ENCODE results near the gene RAD51.
A peak's percentile ranks its signal among the peaks of the same experiment; 100 is the strongest.

The RAD51 gene

DNA sequence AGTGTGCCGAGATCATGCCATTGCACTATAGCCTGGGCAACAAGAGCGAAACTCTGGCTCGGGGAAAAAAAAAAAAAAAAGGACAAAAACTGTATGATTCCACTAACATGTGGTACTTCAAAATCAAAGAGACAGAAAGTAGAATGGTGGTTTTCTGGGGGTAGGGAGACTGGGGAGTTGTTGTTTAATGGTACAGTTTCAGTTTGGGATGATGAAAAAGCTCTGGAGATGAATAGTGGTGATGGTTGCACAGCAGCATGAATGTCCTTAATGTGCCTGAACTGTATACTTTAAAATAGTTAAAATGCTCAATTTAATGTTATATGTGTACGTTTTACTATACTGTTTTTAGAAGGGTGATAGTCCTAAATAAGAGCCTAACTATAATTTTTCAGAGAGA, 27.4 kb downstream of the RAD51 start:
- DNase-seq (ENCODE audit: low spot score), result no peak

DNA sequence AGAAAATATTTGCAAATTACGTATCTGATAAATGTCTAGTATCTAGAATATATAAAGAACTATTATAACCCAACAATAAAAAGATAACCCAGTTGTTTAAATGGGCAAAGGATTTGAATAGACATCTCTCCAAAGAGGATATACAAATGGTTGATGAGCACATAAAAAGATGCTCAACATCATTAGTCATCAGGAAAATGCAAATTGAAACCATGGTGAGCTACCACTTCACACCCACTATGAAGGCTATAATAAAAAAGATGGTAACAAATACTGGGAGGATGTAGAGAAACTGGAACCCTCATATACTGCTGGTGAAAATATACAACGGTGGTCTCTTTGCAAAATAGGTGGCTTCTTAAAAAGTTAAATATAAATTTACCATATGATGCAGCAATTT, 28.0 kb downstream of the RAD51 start:
- no peak for DNase-seq (ENCODE audit: low spot score)

DNA sequence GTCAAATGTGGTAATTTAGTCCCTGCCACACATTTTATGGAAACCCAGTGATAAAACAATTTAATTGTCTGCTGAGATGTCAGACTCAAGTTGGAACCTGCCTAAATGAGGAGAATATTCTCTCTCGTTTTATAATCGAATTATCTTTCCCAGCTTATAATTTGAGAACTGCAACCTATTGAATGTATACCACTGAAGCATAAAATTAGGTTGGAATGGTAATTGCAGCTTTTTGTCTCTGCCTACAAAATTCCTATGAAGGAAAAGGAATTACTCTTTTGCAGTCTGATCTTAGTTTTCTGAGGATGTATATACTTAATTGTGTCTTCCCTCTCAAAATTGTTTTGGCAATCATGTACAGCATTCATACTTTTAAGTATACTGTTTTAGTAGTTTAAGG, 28.9 kb downstream of the RAD51 start:
- no peak for DNase-seq (ENCODE audit: low spot score)

DNA sequence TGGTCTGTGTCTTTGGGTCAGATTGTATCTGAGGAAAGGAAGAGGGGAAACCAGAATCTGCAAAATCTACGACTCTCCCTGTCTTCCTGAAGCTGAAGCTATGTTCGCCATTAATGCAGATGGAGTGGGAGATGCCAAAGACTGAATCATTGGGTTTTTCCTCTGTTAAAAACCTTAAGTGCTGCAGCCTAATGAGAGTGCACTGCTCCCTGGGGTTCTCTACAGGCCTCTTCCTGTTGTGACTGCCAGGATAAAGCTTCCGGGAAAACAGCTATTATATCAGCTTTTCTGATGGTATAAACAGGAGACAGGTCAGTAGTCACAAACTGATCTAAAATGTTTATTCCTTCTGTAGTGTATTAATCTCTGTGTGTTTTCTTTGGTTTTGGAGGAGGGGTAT, 36.1 kb downstream of the RAD51 start:
- no peak for DNase-seq (ENCODE audit: low spot score)

DNA sequence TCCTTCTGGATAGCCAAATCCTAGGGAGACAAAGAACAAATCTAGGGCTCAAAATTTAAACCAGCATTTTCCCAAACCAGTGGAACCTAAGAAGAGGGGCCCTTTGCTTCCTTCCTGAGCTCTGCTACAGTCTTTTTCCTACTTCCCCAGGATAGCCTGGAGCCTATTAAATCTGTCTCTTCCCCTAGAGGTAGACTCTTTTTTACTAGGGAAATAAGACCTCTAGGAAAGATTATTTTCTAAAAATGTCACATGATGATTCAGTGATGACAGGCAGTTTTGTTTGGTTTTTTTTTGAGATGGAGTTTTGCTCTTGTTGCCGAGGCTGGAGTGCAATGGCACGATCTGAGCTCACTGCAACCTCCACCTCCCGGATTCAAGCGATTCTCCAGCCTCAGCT, 41.6 kb downstream of the RAD51 start:
- DNase-seq (ENCODE audit: low spot score), result no peak

DNA sequence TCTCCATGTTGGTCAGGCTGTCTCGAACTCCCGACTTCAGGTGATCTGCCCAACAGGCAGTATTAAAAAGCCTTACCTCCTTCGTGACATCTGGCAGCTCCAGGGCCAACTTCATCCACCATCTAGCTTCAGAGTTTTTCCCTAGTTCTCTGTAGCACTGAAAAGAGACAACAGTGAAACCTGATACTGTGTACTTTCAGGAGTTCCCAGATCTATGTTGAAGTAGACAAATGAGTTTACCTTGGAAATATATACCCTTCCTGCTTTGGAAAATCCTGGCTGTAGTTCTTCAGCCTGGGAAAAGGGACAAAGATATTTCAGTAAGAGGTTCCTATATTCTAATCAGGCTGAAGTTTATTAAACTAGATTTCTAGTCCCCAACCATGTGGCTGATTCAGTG, 42.1 kb downstream of the RAD51 start:
- DNase-seq (ENCODE audit: low spot score), result no peak

DNA sequence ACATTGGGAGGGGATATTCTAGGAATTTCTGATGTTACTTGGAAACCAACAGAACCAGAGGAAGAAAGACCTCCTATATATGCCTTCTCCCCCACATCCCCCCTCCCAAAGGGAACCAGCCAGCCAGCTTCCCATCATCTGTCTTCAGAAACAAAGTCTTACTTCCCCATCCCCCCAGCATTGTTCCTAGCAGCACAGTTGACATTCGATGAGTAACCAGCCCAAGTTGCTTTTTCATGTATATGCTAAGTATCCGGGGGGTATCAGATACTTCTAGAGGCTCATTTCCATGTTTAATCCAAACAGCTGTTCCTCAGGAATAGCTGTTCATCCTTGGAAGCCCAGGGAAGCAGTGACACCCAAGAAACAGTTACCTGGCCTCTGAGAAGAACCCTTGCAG, 44.1 kb downstream of the RAD51 start:
- no peak for DNase-seq (ENCODE audit: low spot score)

DNA sequence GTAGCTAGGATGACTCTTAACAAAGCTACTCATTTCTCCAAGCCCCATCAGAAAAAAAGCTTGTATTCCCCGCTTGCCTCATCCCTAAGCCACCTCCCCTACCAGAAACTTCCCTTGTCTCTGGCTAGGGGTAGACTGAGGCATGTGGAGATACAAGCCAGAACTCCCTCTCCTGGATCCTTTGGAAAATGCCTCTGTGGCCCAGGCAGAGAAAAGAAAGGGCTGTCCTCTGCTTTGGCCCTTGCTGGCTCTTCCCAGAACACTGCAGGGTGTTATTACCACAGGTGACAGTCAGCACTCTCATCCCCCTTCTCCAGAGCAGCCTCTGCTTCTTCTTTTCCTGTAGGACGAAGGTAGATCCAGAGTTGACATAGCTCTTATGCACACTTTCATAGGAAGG, 44.9 kb downstream of the RAD51 start:
- no peak for DNase-seq (ENCODE audit: low spot score)

DNA sequence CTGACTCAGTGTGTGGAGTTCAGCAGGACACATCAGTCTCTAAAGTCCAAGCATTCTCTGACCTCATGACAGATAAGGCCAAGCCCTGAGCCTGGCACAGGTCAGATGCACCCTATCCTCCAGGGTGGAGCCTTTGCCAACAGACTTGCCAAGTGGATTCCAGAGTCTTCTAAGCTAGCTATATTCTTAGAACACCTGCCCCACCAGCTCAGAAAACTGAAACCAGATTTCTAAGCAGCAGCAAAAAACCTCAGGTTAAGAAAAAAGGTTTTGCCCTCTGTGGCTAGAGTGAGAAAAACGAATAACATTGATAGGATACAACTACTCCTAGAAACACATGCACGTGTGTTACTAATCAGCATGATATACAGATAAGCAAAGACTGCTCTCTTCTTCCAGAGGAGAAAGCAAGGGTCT, 48.5 kb downstream of the RAD51 start:
- DNase-seq (ENCODE audit: low spot score), result no peak

DNA sequence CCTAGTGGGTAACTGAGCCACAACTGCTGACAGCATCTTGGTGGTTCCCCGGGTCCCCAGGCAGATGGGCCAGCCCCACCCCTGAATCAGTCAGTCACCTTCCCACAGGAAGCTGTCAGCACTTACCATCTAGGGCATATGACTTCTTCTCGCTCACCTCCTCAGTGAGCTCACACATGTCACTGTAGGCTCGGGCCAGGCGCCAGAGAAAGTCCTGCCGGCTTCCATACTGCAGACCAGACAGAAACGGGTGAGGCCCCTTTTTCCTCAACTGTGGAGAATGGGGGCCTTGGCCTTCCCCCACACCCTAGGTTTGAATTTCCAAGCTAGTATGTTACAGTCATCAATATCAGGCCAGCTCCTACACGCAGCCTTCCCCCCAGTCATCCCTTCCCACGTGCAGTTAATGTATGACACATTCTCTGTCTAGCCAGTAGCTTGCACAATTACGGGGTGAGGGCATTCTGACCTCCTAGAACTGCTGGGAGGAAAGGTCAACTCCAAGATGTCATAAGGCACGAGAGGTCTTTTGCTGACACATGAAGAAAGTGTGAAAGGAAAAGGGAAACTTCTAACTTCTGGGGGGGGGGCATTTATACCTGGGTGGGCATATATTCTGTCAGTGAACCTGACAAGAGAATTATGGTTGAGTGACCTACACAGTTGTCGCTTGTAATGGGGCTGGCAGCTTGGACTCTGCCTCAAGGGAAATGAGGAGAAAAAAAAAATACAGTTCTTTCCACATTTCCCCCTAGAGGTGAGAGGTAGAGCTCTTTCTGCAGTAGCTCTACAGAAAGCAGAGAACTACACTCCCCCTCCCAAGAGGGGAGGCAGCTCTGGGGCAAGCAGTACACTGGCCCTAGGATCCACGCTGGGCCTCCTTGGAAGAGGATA, 49.2 kb downstream of the RAD51 start:
- peak; percentile 84 for DNase-seq (ENCODE audit: low spot score)

DNA sequence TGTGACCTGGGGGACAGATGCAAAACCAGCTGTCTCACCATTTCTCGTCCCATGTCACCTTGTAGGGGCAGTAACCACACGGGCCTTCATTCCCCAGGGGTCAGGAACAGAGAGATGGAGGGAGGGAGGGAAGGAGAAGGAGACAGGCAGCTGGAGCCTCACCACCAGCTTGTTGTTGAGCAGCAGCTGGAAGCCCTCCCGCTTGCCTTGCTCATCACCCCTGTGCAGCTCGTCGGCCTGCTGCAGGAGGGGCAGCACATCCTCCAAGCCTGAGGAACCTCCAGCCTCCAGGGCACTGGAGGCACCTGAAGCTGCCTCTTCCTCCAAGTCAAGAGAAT, 49.8 kb downstream of the RAD51 start:
- no peak for DNase-seq (ENCODE audit: low spot score)

DNA sequence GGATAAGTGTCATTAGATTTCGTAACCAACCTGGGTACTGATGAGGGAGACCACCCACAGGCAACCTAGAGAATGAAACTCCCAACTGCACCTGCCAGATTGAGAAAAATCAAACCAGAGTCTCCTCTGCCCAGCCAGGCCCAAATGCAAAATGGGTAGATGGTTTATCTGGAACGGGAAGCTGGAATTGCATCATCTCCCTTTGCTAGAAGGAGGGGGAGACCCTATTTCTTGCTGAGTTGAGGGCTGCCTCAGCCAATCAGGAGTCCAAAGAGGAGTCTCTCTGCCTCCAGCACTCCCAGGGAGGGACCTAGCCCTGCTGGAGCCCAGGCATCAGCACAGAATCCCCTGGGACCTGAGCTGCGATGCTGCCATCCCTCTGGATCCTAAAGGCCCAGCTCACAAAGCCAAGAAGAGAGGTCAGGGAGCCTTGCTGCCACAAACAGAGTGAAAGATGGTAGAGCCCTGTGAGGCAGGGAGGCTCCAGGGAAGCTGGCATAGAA, 52.0 kb downstream of the RAD51 start:
- peak; percentile 66 for DNase-seq (ENCODE audit: low spot score)

DNA sequence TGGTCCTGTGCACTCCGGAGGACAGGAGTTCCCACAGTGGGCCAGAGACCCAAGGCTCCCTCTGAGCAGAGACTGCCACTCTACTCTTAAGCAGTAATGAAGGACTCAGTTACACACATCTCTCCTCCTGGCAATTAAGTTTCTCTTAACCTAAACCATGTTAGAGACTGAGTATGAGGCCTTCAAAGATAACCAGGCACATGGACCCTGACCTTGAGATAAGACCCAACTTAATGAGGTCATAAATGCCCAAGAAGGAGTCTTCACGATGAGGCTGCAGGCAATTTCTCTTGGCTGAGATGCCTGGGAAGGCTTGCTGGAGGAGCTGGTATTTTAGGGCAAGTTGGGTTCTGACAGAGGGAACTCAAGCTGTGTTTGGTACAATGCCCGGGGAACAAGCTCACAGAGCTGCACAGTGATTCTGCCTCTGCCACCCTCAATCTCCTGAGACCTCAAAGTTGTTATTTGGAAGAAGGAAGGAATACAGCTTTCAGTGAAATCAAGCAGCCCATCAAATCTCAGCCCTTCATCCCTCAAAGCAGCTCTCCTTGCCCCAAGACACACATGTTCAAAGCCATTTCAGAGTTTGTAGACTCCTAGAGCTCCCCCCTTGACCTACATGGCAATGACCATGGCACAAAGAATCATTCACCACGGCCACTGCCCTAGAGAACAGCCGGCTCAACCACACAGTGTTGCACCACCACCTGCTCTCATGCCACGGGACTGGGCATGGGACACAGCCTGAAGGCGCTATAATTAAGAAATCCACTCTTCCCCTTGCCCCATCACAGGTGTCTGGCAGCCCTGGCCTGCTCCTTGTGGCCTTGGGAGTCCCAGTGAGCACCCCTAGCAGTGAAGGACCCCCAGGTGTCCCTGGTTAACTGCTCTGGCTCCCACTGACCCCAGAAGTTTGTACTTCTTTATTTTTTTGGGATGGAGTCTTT, 53.0 kb downstream of the RAD51 start:
- DNase-seq (ENCODE audit: low spot score), result no peak

DNA sequence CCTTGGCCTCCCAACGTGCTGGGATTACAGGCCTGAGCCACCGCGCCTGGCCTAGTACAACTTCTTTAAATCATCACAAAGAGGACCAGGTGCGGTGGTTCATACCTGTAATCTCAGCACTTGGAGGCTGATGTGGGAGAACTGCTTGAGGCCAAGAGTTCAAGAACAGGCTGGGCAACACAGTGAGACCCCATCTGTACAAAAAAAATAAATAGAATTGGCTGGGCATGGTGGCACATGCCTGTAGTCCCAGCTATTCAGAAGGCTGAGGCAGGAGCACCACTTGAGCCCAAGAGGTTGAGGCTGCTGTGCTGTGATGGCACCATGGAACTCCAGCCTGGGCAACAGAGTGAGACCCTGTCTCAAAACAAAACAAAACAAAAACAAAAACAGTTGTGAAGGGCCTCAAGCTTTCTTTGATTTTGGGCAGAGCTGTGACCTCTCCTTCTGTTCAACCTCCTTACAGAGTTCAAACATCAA, 54.2 kb downstream of the RAD51 start:
- no peak for DNase-seq (ENCODE audit: low spot score)

DNA sequence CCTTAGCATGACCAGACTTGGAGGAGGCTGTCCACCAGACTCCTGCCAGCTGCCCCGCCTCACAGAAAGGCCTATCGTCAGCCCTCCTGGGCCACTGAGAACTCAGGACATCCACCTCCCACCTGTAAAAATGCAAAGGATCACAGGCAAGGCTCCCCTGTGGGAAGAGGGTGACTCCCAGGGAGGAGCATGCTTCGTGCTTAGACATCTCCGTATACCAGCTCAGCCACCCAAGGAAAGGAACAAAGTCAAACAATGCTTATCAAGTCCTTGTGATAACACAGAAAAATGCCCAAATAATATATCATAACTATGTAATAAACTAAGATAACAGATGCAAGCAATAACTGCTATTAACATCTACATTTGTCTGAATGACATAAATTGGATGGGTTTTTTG, 55.9 kb downstream of the RAD51 start:
- no peak for DNase-seq (ENCODE audit: low spot score)

DNA sequence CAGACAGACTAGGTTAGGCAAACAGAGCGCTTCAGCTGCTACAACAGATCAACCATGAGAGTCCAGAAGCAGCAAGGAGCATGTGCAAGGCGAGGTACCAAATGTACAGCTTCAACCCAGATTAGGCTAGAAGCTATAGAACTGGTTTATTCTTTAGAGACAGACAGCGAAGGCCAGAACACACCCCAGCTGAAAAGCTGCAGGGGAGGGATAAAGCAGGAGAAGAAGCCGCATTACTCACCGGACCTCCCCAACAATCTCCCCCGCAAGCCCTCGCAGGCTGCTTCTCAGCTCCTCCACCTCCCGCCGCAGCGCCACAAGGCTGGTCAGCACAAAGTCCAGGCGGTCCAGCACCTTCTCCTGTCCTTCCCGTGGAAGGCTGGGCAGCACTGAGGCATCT, 56.8 kb downstream of the RAD51 start:
- DNase-seq (ENCODE audit: low spot score), result no peak

DNA sequence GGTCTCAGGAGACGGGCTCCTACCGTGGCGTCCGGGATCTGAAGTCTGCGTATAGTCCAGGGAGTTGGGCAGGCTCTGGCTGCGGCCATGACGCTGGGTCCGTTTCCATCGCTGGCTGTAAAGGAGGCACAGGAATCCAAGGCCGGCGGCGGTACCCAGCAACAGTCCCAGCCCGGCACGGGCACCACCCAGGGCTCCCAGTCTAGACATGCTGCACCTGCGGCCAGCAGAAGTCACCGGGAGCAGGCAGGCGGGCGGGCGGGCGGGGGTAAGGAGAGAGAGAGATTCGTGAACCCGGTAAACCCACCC, 59.6 kb downstream of the RAD51 start:
- DNase-seq (ENCODE audit: low spot score), result peak; percentile 56

DNA sequence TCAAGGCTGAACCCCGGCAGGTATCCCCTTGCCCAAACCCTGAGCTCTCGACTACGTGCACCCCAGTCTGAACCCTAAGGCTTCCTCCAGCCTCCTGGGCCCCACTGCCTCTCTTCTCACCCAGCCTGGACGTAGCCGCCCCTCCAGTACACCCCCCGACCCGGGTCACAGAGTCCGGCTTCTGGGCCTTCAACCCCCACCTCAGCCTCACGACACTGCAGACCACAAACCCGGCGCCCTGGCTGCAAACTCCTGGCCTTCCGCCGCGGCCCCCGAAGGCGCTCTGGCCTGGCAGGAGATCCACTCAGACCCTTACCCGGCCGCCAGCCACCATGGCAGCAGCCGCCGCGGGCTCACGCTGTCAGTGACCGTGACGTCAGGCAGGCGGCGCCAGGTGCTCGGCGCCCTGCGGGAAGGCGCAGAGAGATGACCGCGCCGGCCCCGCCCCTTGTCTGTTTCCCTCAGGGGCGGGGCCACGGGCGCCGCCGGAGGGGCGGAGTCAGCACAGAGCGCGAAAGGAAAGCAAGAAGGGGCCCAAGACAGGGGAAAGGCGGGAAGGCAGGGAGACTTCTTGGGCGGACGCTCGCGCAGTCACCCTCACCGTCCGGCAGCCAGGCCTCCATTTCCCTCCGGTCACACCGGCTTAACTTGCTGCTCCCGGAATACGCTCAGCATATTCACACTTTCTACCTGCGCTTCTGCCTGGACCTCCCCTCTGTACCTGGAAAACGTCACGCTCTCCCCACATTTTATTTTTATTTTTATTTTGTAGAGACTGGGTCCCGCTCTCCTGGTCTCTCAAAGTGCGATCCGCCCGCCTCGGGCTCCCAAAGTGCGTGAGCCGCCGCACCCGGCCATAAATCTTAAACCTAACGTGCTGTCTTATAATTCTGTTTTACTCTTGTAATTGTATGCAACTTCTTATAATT, 60.2 kb downstream of the RAD51 start, which contains the start of gene RMDN3:
TSS of gene RMDN3 (minus strand) at position 372 of the 929 bp plus-strand sequence. CDS start 471 bp downstream, outside the sequence.
- peak; percentile 98 for DNase-seq (ENCODE audit: low spot score)

DNA sequence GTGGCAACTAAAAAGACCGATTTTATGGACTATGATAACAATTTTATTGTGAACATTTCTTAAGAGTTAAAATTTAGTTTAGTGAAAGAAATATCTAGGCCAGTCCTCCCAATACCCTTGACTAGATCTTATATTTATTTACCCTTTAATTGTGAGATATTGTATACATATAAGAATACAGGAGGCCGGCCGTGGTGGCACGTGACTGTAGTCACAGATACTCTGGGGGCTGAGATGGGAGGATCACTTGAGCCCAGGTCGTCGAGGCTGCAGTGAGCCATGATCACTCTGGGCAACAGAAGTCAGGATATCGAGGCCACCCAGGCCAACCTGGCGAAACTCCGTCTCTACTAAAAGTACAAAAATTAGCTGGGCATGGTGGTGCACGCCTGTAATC, 60.8 kb downstream of the RAD51 start:
- DNase-seq (ENCODE audit: low spot score), result no peak

DNA sequence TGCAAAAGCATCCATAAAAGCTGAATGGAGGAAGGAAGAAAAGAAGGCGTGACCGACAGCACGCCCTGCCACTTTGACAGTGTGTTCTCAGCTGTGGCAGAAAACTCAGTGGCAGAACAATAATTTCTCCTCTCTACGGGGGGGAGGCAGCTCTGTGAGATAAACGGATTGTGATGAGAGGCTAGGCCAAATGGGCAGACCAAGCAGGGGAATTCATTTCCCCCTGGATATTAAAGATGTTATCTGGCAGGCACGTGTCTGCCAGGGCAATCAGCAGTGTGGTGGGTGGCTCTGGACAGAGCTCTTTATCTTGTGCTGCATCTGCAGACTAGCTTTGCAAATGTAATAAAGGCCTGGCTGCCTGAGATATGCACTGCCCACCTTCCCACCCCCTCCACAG, 62.0 kb downstream of the RAD51 start:
- no peak for DNase-seq (ENCODE audit: low spot score)

DNA sequence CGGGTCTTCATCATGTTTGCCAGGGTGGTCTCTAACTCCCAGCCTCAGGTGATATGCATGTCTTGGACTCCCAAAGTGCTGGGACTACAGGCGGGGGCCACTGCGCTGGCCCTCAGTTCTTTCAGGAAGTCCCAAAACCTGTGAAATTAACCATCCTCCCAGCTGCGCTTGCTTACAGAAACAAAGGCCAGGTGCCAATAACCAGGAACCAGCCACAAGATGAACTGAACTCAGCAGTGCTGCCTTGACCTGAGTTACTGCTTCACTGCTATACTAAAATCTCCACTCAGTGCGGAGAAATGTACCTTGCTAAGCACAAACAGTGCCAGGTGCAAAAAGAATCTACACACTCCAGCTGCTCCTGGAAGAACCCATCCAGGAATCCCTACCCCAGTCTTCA, 65.0 kb downstream of the RAD51 start:
- no peak for DNase-seq (ENCODE audit: low spot score)
